Measurements from ENCODE around the gene HLA-DMB. TPM values are rescaled to one million over a fixed set of nuclear protein-coding genes. Genes with fewer than 3 reads are reported as not detected.

Gene HLA-DMB
- total and polyA plus RNA-seq, 10 of the 15 experiments (the other 5 are each of a cell fraction or from before 2014, with no cell fraction given) = 114 to 173 (median 150) TPM

GRCh38 chr6:32964776-32965175 lies 23.9 kb upstream of the HLA-DMB start:
- no TSS peak for BruUV-seq (replicated peaks)
- in situ Hi-C loops (cut with MboI) = loop anchor here (25.0 kb wide), 2 partner anchors 1402 to 1698 kb away; partner anchors contain the start of gene LTA
- H3K27me3 ChIP-seq (replicated peaks in 1 of 2; ENCODE audit: control insufficient read depth in 2 of 2, insufficient read depth in 2 of 2, low read length in 1 of 2) = no peaks in the 10 kb centered on the region
- ChIA-PET SMC1A (ENCODE audit: uncharacterized antibody, unreplicated experiment) (interaction anchor here (1.4 to 17.2 kb wide), 5 partner anchors 9 to 36 kb away, joined by 4 to 347 read pairs (median 24); partner anchors contain the start of gene HLA-DMA), CTCF (interaction anchor here (1.1 to 13.8 kb wide), 4 partner anchors 10 to 34 kb away, joined by 3 to 243 read pairs (median 83); partner anchors contain the start of gene HLA-DMA), POLR2A (interaction anchor here (0.8 to 16.6 kb wide), 6 partner anchors 8 to 25 kb away, joined by 3 to 486 read pairs (median 20); partner anchors contain the start of genes HLA-DMA and HLA-DMB), RAD21 (ENCODE audit: unreplicated experiment) (interaction anchor here (1.5 to 12.2 kb wide), 4 partner anchors 9 to 31 kb away, joined by 5 to 224 read pairs (median 24); partner anchors contain the start of gene HLA-DMA)
- H3K79me2 ChIP-seq (ENCODE audit: control insufficient read depth, insufficient read depth, low read length) = peaks cover 38% of the 10 kb centered on the region
- H3K36me3 ChIP-seq (ENCODE audit: control insufficient read depth in 2 of 2, insufficient read depth in 2 of 2, low read length in 1 of 2) = no peaks in the 10 kb centered on the region
- H3K9ac ChIP-seq (ENCODE audit: control insufficient read depth, insufficient read depth, low read length) = no peak overlapping the region
- H3K9me3 ChIP-seq (replicated peaks; ENCODE audit: control insufficient read depth, insufficient read depth, low read length) = no peaks in the 10 kb centered on the region
- TF ChIP-seq BHLHE40 (IDR thresholded peaks at IDR 0.05; ENCODE audit: borderline replicate concordance in 1 of 2, low read depth in 2 of 2, low read length in 1 of 2) (no peak), JUND (IDR thresholded peaks at IDR 0.05; ENCODE audit: low read depth, low read length) (no peak), SKIL (IDR thresholded peaks at IDR 0.05; ENCODE audit: low read depth, poor library complexity, severe bottlenecking) (no peak), ZSCAN29 (IDR thresholded peaks at IDR 0.05) (no peak), RCOR1 (conservative IDR thresholded peaks at IDR 0.05; ENCODE audit: low read depth, low read length) (no peak), ZNF24 (IDR thresholded peaks at IDR 0.05) (no peak), ASH2L (IDR thresholded peaks at IDR 0.05; ENCODE audit: borderline replicate concordance, low read depth) (no peak), PKNOX1 (IDR thresholded peaks at IDR 0.05) (no peak), RFX5 (IDR thresholded peaks at IDR 0.05; ENCODE audit: low read depth, low read length) (no peak), TCF3 (IDR thresholded peaks at IDR 0.05; ENCODE audit: borderline replicate concordance, insufficient read depth, low read depth, low read length) (no peak)
- TF ChIP-seq, protein P1, sequence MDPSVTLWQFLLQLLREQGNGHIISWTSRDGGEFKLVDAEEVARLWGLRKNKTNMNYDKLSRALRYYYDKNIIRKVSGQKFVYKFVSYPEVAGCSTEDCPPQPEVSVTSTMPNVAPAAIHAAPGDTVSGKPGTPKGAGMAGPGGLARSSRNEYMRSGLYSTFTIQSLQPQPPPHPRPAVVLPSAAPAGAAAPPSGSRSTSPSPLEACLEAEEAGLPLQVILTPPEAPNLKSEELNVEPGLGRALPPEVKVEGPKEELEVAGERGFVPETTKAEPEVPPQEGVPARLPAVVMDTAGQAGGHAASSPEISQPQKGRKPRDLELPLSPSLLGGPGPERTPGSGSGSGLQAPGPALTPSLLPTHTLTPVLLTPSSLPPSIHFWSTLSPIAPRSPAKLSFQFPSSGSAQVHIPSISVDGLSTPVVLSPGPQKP (IDR thresholded peaks at IDR 0.05; ENCODE audit: low read depth, low read length) = no peak
- TF ChIP-seq, protein P2, sequence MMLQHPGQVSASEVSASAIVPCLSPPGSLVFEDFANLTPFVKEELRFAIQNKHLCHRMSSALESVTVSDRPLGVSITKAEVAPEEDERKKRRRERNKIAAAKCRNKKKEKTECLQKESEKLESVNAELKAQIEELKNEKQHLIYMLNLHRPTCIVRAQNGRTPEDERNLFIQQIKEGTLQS (IDR thresholded peaks at IDR 0.05; ENCODE audit: borderline replicate concordance, extremely low read depth, low read depth, low read length) = no peak
- no peak overlapping the region for H2AFZ ChIP-seq (ENCODE audit: control insufficient read depth, low read depth, low read length)
- DNase-seq (ENCODE audit: low read depth, low spot score) (no peak), ATAC-seq (no peak), FAIRE-seq (no peak)
- peaks cover 8% of the 10 kb centered on the region for H3K4me1 ChIP-seq (ENCODE audit: control insufficient read depth, insufficient read depth, low read length)
- 77% methylated on average over 5 of the region's 5 CpGs for WGBS (ENCODE audit: insufficient coverage, insufficient replicate concordance, low lambda C conversion rate, missing lambda C conversion rate)
- H3K4me2 ChIP-seq (ENCODE audit: control insufficient read depth, insufficient read depth) = no peak overlapping the region
- no peaks in the 10 kb centered on the region for H4K20me1 ChIP-seq (ENCODE audit: control insufficient read depth, insufficient read depth)
- intact Hi-C loops (cut with micrococcal nuclease; ENCODE audit: unreplicated experiment) = no loop called here
- H3K27ac ChIP-seq (ENCODE audit: control insufficient read depth, insufficient read depth) = no peak overlapping the region
- no peak overlapping the region for H3K4me3 ChIP-seq

All from GM12878 (cell line).